AG20443 (cell line): ENCODE results near the gene PRDM7.

Source experiments
- DNase-seq: peaks from one replicate; pipeline ENCODE4 v3.0.0; 2012; ENCODE audit warnings: low spot score, mixed read lengths

The PRDM7 gene

DNA sequence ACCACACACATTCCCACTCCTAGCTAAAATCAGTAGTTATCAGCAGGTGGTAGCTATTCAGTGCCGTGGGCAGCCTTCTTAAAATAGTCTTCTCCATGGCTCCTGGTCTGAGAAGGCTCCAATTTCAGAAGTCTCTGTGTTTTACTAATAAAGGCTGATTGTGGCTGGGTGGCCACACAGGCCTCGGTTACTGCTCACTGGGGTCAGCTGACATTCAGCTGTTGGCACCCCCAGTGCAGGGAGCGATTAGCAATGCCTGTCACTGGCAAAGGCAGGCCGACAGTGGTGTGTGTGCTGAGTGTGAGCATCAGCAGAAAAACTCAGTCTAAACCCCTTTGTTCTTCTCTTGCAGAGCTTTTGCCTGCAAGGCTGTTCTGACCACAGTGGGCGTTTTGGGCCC is 41.2 kb downstream of the PRDM7 start:
- DNase-seq, result peak; percentile 6

DNA sequence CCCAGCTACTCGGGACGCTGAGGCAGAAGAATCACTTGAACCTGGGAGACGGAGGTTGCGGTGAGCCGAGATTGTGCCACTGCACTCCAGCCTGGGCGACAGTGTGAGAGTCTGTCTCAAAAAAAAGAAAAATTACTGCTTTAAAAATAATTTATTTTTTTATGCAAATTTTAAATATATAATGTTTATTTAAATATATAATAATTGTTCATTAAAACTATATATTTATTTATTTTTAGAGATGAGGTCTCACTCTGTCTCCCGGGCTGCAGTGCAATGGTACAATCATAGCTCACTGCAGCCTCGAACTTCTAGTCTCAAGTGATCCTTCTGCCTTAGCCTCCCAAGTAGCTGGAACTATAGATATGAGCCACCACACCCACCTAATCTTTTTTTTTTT is 42.6 kb downstream of the PRDM7 start:
- no peak for DNase-seq

DNA sequence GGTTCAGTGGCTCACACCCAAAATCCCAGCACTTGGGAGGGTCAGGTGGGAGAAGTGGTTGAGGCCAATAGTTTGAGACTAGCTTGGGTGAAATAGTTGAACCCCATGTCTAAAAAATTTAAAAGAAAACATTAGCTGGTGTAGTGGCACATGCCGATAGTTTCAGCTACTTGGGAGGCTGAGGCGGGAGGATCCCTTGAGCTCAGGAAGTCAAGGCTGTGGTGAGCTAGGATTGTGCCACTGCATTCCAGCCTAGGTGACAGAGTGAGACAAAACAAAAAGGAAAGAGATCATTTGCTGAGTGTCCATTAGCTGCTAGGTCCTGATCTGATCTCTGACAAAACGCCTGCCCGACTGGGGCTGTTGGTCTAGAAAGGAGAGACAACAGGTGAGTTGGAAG is 43.7 kb downstream of the PRDM7 start:
- DNase-seq, result no peak

DNA sequence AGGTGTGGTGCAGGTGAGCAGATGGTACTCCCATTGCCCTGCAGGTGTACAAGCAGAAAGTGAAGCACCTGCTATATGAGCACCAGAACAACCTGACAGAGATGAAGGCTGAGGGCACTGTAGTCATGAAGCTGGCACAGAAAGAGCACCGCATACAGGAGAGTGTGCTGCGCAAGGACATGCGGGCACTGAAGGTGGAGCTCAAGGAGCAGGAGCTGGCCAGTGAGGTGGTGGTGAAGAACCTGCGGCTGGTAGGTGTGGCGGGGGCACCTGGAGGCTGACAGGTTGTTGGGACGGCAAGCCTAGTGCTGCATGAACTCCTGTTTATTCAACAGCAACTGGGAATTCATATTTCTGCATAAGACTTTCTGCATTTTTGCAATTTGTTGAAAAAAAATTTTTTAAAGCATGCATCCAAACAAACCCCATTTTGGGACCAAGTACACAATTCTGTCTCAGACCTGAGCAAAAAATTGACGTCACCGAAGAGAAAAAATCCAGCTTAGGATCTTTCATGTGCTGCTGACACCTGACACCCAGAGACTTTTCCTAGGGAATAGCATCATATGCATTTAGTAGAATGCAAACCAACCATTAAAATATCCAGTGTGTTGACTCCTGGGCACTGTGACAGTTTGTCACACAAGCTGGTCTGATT is 44.3 kb downstream of the PRDM7 start:
- no peak for DNase-seq

DNA sequence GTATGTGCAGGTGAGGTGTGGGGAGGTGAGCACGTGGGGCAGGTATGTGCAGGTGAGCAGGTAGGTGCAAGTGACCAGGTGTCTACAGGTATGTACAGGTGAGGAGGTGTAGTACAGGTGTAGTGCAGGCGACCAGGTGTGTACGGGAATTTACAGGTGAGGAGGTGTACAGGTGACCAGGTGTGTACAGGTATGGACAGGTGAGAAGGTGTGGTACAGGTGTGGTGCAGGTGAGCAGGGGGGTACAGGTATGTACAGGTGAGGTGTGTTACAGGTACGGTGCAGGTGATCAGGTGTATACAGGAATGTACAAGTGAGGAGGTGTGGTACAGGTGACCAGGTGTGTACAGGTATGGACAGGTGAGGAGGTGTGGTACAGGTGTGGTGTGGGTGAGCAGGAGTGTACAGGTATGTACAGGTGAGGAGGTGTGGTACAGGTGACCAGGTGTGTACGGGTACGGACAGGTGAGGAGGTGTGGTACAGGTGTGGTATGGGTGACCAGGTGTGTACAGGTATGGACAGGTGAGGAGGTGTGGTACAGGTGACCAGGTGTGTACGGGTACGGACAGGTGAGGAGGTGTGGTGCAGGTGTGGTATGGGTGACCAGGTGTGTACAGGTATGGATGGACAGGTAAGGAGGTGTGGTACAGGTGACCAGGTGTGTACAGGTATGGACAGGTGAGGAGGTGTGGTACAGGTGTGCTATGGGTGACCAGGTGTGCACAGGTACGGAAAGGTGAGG is 45.0 kb downstream of the PRDM7 start:
- peak; percentile 69 for DNase-seq

DNA sequence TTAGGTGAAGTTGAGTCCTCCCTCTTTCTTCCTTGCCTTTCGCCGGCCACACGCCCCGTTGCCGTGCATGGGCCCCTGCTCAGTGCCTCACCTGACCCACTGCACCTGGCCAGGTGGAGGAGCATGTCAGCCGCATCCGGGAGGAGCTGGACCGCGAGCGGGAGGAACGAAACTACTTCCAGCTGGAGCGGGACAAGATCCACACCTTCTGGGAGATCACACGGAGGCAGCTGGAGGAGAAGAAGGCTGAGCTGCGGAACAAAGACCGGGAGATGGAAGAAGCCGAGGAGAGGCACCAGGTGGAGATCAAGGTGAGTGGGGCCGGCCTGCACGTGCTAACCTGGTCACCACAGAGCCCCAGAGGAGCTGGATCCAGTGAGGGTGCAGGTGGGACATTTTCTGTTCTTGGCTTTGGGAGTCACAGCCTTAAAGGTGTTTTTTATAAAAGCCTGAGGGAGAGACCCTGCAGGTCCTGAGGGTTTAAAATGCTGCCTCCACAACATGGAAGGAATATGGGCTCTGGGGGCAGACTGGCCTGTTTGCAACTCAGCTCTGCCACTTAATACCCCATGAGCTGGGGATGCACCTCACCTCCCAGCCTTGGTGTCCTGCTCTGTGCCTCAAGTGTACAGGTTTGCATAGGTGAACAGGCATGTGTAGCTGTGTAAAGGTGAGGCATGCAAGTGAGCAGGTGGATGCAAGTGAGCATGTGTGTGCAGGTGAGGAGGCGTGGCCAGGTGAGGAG is 45.8 kb downstream of the PRDM7 start:
- no peak for DNase-seq

DNA sequence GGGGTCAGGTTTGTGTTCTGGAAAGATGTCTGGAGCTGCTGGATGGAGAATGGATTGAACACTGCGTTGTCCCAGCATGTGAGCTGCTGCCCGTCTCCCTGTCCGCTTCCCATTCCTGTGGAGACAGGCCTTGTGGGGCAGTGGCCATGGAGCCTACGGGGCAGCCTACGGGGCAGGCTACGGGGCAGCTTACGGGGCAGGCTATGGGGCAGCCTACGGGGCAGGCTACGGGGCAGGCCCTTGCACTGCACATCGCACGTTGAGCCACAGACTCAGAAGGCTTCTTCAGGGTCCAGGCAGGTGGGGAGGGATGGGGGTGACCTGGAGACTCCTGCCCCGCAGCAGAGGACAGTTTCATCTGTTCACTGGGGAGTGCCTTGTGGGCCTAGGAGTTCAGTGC is 48.1 kb downstream of the PRDM7 start:
- DNase-seq, result no peak

DNA sequence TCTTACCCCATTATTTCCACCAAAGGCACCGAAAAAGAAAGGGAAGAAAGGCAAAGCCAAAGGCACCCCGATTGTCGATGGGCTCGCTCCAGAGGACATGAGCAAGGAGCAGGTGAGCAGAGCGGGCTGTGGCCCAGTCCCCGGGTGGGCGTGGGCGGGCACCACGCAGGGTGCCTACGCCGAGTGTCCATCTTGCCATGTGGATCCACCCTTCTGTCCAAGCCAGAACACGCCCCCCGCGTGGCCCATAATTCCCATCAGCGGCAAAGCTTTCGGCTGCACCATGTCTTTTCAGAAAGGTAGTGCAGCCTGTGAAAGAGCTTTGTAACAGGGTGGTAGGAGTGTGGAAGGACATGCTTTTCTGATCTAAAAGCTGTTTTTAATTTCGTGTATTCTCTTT is 49.5 kb downstream of the PRDM7 start:
- no peak for DNase-seq

DNA sequence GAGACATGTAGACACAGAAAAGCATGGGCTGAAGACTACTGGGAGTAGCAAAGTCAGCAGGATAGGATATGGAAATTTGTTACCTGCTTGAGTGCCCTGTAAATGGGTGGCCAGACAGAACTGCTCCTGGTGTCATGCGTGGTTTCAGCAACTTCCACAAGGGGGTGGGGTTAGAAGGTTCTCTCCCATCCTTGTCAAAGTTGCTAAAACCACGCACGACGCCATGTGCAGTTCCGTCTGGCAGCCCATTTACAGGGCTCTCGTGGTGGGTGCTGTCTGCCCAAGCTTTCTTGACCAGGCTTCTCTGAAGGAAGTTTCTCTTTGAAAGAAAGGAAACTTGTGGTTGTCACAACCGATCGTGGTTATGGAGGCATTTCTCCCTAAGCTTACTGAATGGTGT is 51.0 kb downstream of the PRDM7 start:
- no peak for DNase-seq

DNA sequence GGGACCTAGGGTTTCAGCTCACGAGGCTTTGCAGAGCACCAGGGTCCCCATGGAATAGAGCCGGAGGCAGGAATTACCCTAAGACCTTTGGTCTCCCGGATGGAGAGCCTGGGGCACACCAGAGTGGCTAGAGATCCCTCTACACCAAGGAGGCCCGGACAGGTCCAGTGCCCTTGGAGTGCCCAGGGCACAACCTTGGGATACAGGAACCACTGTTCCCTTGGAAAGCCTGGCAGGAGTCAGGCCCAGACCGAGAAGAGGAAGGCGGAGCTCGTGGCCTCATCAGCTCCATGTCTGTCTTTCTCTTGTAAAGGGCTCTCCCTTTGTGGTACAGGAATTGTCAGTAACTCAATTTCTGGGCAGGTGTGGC is 54.1 kb downstream of the PRDM7 start:
- peak; percentile 36 for DNase-seq

DNA sequence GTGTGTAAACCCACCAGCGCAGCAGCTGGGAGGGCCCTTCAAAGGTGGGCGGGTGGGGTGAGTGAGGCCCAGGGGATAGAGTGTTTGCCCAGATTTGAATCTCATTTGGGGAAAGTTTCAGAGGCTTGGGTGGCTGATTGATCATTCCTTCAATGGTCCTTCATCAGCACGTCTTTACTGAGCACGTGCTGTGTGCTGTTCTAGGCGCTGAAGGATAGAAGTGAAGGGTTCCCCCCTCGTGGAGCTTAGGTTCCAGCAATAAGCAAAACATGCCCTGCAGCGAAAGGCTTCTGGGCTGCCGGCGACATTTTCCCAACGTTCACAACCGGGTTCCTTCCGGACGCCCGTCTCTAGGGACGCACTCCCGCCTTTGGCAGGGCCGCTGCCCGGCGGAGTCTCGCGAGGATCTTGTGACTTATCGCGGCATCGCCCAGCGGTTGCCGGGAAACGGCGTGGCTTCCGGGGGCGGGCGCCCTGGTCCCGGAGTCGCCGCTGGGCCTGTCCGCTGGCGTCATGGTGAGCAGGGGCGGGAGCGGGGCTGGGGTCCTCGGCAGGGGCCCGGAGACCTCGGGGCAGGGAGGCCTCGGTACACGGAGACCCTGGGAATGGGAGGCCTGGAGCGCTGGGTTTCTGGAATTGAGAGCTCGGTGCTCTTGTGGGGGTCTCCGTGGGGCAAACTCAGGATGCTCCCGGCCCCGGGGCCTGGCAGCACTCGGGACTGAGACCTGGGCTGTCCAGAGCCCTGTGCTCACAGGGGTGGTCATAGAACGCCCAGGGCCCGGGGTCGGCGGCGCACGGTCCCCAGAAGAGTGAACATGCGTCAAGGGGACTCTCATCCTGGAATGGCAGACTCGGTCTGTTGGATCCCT is 54.7 kb downstream of the PRDM7 start:
- DNase-seq, result peak; percentile 98

DNA sequence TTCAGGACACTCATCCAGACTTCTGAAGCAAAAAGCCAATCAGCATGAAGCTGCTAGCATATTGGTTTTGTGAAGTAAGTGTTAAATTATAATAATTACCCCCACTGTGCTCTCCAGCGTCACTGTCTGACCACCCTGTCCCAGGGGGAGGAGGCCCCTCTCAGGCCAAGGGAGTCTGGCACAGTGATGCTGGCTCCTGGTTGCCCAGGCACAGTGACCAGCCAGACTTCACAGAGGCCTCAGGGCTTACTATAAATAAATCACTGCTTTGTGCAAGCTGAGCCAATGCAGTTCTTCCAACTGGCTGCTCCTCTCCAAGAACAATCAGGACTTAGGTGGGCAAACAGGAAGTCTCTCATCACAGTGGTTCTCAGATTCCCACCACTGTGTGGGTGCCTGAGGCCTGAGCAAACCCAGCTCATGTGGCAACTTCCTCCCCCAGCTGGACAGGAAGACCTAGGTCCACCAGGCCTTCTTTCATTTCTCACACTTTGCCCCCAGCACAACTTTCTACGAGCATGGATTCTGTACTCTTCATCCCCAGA is 56.2 kb downstream of the PRDM7 start:
- DNase-seq, result no peak

DNA sequence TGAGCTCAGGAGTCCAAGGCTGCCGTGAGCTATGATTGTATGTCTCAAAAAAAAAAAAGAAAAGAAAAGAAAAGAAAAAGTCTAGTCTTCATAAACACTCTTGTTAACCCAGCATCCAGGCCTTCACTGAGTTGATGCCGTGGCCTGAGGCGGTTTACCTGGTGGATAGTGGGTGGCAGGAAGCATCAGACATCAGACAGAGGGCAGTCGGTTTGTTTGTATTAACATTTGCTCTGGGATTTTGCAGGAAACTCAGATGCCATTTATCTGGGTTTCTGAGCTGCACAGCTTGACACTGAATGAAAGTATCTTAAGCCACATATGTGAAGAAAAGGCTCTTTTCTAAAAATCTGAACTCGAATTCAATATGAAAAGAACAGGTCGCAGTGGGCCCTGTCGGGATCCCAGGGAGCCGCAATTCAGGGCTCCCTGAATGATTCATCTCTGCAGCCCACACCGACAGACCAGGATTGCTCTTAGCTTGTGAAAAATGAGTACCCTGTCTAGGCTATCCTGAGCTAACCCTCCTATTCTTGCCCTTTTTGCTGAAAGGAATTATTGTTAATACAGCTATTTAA is 56.8 kb downstream of the PRDM7 start:
- no peak for DNase-seq

DNA sequence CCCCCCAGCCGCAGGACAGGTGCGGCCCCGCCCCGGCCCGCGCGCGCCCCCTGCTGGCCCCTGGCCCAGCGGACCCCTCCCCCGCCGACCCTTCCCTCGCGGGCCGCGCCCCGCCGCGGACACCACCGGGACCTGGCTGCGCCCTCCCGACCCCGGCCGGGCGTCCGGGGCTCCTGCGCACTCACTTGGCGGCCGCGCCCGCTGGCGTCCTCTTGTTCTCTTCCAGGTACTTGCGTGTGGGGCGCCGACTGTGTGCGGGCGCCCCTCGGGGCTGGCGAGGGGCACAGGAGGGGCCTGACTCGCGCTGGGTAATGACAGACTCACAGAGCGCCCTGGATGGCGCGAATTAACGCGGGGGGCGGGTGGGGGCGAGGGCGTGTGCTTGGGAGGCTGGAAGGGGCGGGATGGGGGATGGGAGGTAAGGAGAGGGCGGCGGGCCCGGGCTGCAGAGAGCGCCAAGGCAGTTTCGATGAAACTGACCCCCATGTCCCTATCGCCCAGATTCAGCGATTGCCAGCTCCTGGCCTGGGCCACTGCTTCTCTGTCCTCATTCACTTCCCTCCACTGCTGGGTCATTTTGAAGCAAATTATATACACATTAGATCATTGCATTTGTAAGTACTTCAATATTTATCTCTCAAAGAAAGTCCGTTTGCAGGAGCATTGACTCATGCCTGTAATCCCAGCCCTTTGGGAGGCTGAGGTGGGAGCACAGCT is 57.4 kb downstream of the PRDM7 start:
- DNase-seq, result peak; percentile 40

DNA sequence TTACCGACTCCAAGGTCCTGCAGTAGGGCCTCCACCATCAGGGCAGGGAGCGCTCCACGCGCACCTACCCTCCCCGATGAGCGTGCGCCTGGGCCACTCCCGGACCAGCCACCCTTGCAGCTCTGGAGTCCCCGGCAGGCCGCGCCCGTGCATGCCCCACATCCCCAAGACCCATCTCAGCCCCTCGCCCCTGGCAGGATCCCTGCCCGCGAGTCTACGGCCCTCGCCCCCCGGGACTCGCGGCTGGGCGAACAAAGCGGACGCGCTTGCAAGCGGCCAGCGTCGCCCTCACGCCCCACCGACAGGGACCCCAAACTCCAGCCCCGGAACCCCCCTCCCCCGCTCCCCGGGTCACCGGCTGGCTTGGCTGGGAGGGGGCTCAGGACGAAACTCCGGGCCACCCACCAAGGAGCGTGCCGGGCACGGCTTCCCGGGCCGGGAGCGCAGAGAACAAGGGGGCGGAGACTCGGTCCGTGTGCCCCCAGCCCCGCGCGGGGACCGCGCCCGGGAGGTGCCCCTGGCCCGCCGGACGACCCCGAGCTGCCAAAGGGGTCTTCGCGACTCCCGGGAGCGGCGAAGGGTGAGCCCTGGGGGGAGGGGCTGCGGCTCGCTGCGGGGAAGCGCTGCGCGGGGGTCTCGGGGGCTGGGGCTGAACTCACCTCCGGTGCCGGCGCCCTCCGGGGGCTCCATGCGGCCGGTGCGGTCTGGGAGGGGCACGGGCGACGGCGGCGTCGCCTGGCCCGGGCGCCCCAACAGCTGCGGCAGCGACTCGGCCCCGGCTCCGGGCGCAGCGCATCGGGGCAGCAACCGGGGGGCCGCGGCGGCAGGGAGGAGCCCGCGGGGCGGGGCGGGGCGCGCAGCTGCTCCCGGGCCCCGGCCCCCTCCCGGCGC is 58.2 kb downstream of the PRDM7 start, which contains the start of gene DBNDD1:
Gene DBNDD1 (minus strand): TSS at position 805 of the 891 bp plus-strand sequence. CDS start 115 bp downstream, at position 690.
- DNase-seq, result peak; percentile 58

DNA sequence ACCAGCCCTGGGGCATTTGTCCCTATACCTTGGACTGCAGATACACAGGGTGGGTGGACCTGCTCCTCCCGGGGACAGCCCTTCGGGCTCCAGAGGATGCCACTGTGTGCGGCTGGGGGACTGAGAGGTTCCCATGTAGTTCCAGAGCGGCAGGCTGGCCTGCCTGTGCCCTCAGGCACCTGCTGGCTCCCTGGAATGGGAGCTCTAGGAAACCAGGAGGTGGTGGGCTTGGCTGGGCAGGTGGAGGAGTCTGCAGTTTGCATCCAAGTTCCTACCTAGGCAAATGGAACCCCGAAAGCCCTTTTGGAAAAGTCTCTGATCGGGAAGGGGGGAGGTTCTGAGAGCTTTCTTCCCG is 58.9 kb downstream of the PRDM7 start:
- no peak for DNase-seq

DNA sequence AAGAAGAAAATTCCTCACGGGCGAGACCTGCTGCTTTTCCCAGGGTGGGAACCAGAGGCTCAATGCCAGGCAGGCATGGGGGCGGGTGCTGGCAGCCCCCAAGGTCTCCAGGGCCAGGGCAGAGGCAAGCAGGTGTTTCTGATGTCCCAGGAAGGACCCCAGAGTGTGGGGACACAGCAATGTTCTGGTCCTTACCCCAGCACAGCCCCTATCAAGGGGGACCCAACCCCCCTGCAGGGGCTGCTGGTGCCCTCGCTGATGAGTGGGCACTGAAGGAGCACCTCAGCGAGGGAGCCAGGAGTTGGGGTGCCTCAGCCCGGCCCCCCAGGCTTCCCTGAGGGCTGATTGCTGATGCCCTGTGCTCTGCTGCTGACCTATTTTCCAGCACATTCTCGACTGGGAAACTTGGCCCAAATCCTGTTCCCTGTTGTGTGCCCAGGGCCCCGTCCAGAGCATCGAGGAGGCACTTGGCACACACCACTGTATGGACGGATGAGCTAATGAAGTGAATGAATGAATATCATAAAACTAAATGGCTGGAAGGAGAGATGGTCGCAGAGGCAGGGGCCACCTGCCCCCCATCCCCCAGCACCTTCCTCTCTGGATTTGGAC is 60.7 kb downstream of the PRDM7 start:
- DNase-seq, result no peak

DNA sequence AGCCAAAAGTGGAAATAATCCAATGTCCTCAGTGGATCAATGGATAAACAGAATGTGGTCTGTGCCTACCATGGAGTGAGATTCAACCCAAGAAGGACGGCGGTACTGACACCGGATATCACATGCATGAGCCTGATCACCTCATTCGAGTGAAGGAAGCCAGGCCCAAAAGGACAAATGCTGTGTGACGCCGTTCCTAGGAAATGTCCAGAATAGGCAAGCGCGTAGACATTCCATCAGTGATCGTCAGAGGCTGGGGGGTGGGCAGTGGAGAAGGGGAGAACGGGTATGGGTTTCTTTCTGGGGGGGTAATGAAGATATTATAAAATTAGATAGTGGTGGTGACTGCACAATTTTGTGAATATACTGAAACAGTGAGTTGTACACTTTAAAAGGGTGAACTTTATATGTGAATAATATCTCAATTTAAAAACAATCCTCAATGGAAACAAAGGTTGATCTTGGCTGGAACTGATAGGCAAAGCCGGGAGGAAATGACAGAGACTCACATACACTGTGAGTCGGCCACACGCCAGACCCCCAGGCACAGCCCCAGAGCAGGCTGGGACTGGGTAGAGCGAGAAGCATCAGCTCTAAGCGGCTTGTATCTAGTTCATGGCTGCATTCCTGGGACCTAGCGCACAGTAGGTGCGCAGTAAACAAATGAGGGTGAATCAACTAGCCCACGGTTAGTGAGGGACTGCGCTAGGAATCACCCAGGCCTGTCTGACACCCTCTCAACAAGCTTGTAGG is 61.4 kb downstream of the PRDM7 start:
- no peak for DNase-seq
